Smooth muscle cell (in vitro differentiated cells): ENCODE data around the gene PLD6. TPM values are rescaled to one million over a fixed set of nuclear protein-coding genes. Genes with fewer than 3 reads are reported as not detected.

ENCODE experiments used
- DNase-seq: peaks from one replicate; lab custom pipeline; 2025; ENCODE audit not compliant: unreplicated experiment; lab: John Stamatoyannopoulos, UW
- H2AFZ ChIP-seq: fragments of 200-600 bp; sonication (generic); 2 replicates; pipeline ENCODE4 v1.6.0; 2016; ENCODE audit warnings: antibody characterized with exemption, low read depth, mild to moderate bottlenecking
- H3F3A ChIP-seq: fragments of 200-600 bp; sonication (generic); 2 replicates; pipeline ENCODE4 v1.6.0; 2017; ENCODE audit warnings: antibody characterized with exemption, low read depth
- H3K27ac ChIP-seq: fragments of 200-600 bp; sonication (generic); 2 replicates; pipeline ENCODE4 v1.5.1; 2016; ENCODE audit warnings: low read depth, mild to moderate bottlenecking
- H3K27me3 ChIP-seq: fragments of 200-600 bp; sonication (generic); 2 replicates; pipeline ENCODE4 v1.6.1; 2016; ENCODE audit warnings: low read depth, mild to moderate bottlenecking
- H3K36me3 ChIP-seq: fragments of 200-600 bp; sonication (generic); 2 replicates; pipeline ENCODE4 v1.5.1; 2016; ENCODE audit warnings: low read depth
- H3K4me1 ChIP-seq: fragments of 200-600 bp; sonication (generic); 2 replicates; pipeline ENCODE4 v1.5.1; 2016; ENCODE audit warnings: low read depth
- H3K4me2 ChIP-seq: fragments of 200-600 bp; sonication (generic); 2 replicates; pipeline ENCODE4 v1.6.0; 2016; ENCODE audit warnings: mild to moderate bottlenecking
- H3K4me3 ChIP-seq: fragments of 200-600 bp; sonication (generic); 2 replicates; pipeline ENCODE4 v1.5.1; 2016; ENCODE audit warnings: mild to moderate bottlenecking
- H3K79me2 ChIP-seq: fragments of 200-600 bp; sonication (generic); 2 replicates; pipeline ENCODE4 v1.6.0; 2016; ENCODE audit warnings: low read depth, mild to moderate bottlenecking
- H3K9ac ChIP-seq: fragments of 200-600 bp; sonication (generic); 2 replicates; pipeline ENCODE4 v1.6.0; 2016; ENCODE audit warnings: low read depth
- H3K9me3 ChIP-seq: fragments of 200-600 bp; sonication (generic); replicated peaks from 2 replicates; pipeline ENCODE4 v1.5.1; 2016; ENCODE audit warnings: low read depth
- H4K20me1 ChIP-seq: fragments of 200-600 bp; sonication (generic); 2 replicates; pipeline ENCODE4 v1.6.0; 2016; ENCODE audit warnings: low read depth
- CTCF ChIP-seq: fragments of 200-600 bp; sonication (generic); IDR thresholded peaks from 2 replicates; pipeline ENCODE4 v1.5.1; 2017; ENCODE audit warnings: borderline replicate concordance, mild to moderate bottlenecking, antibody characterized with exemption; ENCODE audit not compliant: insufficient read depth, poor library complexity, severe bottlenecking
- WGBS: methylation state at CpG from one replicate; pipeline ENCODE4 v1.1.7; 2016; ENCODE audit warnings: low lambda C conversion rate; 5-methylcytosine and 5-hydroxymethylcytosine counted together
- polyA plus RNA-seq: library from polyadenylated mRNA; unstranded; fragments of >200 nt; fragmentation: Nextera tagmentation; extraction: Ambion mirVana; gene quantifications from 2 replicates; pipeline ENCODE4 v1.2.1, GENCODE V29; 2016
- total RNA-seq: library from RNA; depleted of rRNA; stranded (reverse); fragments of >200 nt; gene quantifications from 2 replicates; pipeline ENCODE4 v1.2.3, GENCODE V29; 2014

Gene PLD6
- total and polyA plus RNA-seq, 2 experiments from 2014 or later, result 0.26 to 0.49 TPM

- Histone ChIP-seq H3K27ac (no peak overlapping the region), H3K4me1 (no peaks in the 10 kb centered on the region), H3K4me2 (no peak overlapping the region), H3K9ac (no peak overlapping the region), H4K20me1 (peaks cover 6% of the 10 kb centered on the region), H3K79me2 (no peaks in the 10 kb centered on the region), H3K4me3 (no peak overlapping the region), H3K9me3 (no peaks in the 10 kb centered on the region), H2AFZ (no peak overlapping the region), H3K36me3 (peaks cover 3% of the 10 kb centered on the region), H3K27me3 (no peaks in the 10 kb centered on the region), H3F3A (no peaks in the 10 kb centered on the region)
- 97% methylated on average over 3 of the region's 3 CpGs for WGBS
- TF ChIP-seq CTCF, result no peak
- DNase-seq, result no peak
Observed at GRCh38 chr17:17217995-17218394, 11.9 kb upstream of the PLD6 start.

- no peaks in the 10 kb centered on the region for H3K9me3 ChIP-seq
- no peak overlapping the region for H2AFZ ChIP-seq
- no peaks in the 10 kb centered on the region for H3K27me3 ChIP-seq
- H3K4me3 ChIP-seq, result no peak overlapping the region
- no peak overlapping the region for H3K9ac ChIP-seq
- no peak for DNase-seq
- TF ChIP-seq CTCF, result no peak
- peaks cover 6% of the 10 kb centered on the region for H4K20me1 ChIP-seq
- no peaks in the 10 kb centered on the region for H3K79me2 ChIP-seq
- no peak overlapping the region for H3K4me2 ChIP-seq
- H3K36me3 ChIP-seq, result peaks cover 3% of the 10 kb centered on the region
- WGBS, result 95% methylated on average over 16 of the region's 16 CpGs
- no peak overlapping the region for H3K27ac ChIP-seq
- H3K4me1 ChIP-seq, result no peaks in the 10 kb centered on the region
- H3F3A ChIP-seq, result no peaks in the 10 kb centered on the region
Observed at GRCh38 chr17:17216776-17217175, 10.6 kb upstream of the PLD6 start.

- 97% methylated on average over 13 of the region's 17 CpGs for WGBS
- Histone ChIP-seq H2AFZ (no peak overlapping the region), H4K20me1 (peaks cover 6% of the 10 kb centered on the region), H3K36me3 (peaks cover 3% of the 10 kb centered on the region), H3F3A (no peaks in the 10 kb centered on the region), H3K4me3 (no peak overlapping the region), H3K9me3 (no peaks in the 10 kb centered on the region), H3K27me3 (no peaks in the 10 kb centered on the region), H3K4me1 (no peaks in the 10 kb centered on the region), H3K4me2 (no peak overlapping the region), H3K27ac (no peak overlapping the region), H3K79me2 (no peaks in the 10 kb centered on the region), H3K9ac (no peak overlapping the region)
- no peak for TF ChIP-seq CTCF
- no peak for DNase-seq
Observed at GRCh38 chr17:17216236-17216635, 10.1 kb upstream of the PLD6 start.

- TF ChIP-seq CTCF, result no peak
- Histone ChIP-seq H3K4me1 (no peaks in the 10 kb centered on the region), H3K9ac (no peak overlapping the region), H3K4me2 (no peak overlapping the region), H3K36me3 (peaks cover 3% of the 10 kb centered on the region), H2AFZ (no peak overlapping the region), H3K4me3 (no peak overlapping the region), H3K9me3 (no peaks in the 10 kb centered on the region), H3K27me3 (no peaks in the 10 kb centered on the region), H3K79me2 (no peaks in the 10 kb centered on the region), H3F3A (no peaks in the 10 kb centered on the region), H3K27ac (no peak overlapping the region), H4K20me1 (peaks cover 5% of the 10 kb centered on the region)
- DNase-seq, result no peak
- WGBS, result 95% methylated on average over 8 of the region's 8 CpGs
Observed at GRCh38 chr17:17215575-17215974, 9.4 kb upstream of the PLD6 start.
